Activated naive CD4-positive, alpha-beta T cell treated with anti-CD3 and anti-CD28 coated beads, Interleukin-2, amount 50 U/mL, for 24 hours (primary cell): ENCODE data around the gene RABL6.

Experiments used
- H3K27ac Mint-ChIP-seq: one replicate; pipeline ENCODE4 v1.8.0; 2021; ENCODE audit warnings: mild to moderate bottlenecking, mixed read lengths
- H3K27me3 Mint-ChIP-seq: one replicate; pipeline ENCODE4 v1.8.0; 2021; ENCODE audit warnings: mixed read lengths
- H3K36me3 Mint-ChIP-seq: one replicate; pipeline ENCODE4 v1.8.0; 2021; ENCODE audit warnings: mixed read lengths
- H3K4me1 Mint-ChIP-seq: one replicate; pipeline ENCODE4 v1.8.0; 2021; ENCODE audit warnings: mixed read lengths
- H3K4me3 Mint-ChIP-seq: one replicate; pipeline ENCODE4 v1.8.0; 2021; ENCODE audit warnings: mild to moderate bottlenecking, mixed read lengths
- H3K9me3 Mint-ChIP-seq: one replicate; pipeline ENCODE4 v1.8.0; 2021; ENCODE audit warnings: mixed read lengths

Gene RABL6

GRCh38 chr9:136821826-136822544 is 14.2 kb downstream of the RABL6 start:
- no peaks in the 10 kb centered on the region for H3K9me3 Mint-ChIP-seq
- H3K27ac Mint-ChIP-seq = no peak overlapping the region
- H3K4me3 Mint-ChIP-seq = no peak overlapping the region
- H3K4me1 Mint-ChIP-seq = peaks cover 14% of the 10 kb centered on the region
- H3K27me3 Mint-ChIP-seq = no peaks in the 10 kb centered on the region
- H3K36me3 Mint-ChIP-seq = peaks cover under 1% of the 10 kb centered on the region

GRCh38 chr9:136823136-136824046 is 15.6 kb downstream of the RABL6 start:
- Mint-ChIP-seq H3K4me1 (peaks cover 12% of the 10 kb centered on the region), H3K4me3 (no peak overlapping the region), H3K9me3 (no peaks in the 10 kb centered on the region), H3K27ac (no peak overlapping the region), H3K36me3 (no peaks in the 10 kb centered on the region), H3K27me3 (no peaks in the 10 kb centered on the region)

GRCh38 chr9:136824496-136825225 is 16.9 kb downstream of the RABL6 start:
- H3K4me3 Mint-ChIP-seq = no peak overlapping the region

GRCh38 chr9:136825295-136826187 is 17.8 kb downstream of the RABL6 start:
- Mint-ChIP-seq H3K27me3 (no peaks in the 10 kb centered on the region), H3K9me3 (no peaks in the 10 kb centered on the region), H3K27ac (no peak overlapping the region), H3K4me1 (peaks cover 6% of the 10 kb centered on the region), H3K4me3 (no peak overlapping the region), H3K36me3 (no peaks in the 10 kb centered on the region)

More at GRCh38 chr9:136824496-136825225, 16.9 kb downstream of the RABL6 start:
- no peak overlapping the region for H3K27ac Mint-ChIP-seq
- peaks cover 8% of the 10 kb centered on the region for H3K4me1 Mint-ChIP-seq
- H3K36me3 Mint-ChIP-seq = no peaks in the 10 kb centered on the region
- no peaks in the 10 kb centered on the region for H3K27me3 Mint-ChIP-seq
- H3K9me3 Mint-ChIP-seq = no peaks in the 10 kb centered on the region

GRCh38 chr9:136826188-136826541 is 18.4 kb downstream of the RABL6 start:
- no peaks in the 10 kb centered on the region for H3K9me3 Mint-ChIP-seq
- H3K27ac Mint-ChIP-seq = no peak overlapping the region
- peaks cover under 1% of the 10 kb centered on the region for H3K4me1 Mint-ChIP-seq
- no peak overlapping the region for H3K4me3 Mint-ChIP-seq
- no peaks in the 10 kb centered on the region for H3K27me3 Mint-ChIP-seq
- H3K36me3 Mint-ChIP-seq = no peaks in the 10 kb centered on the region

- H3K36me3 Mint-ChIP-seq = no peaks in the 10 kb centered on the region
- H3K27me3 Mint-ChIP-seq = no peaks in the 10 kb centered on the region
- H3K4me1 Mint-ChIP-seq = no peaks in the 10 kb centered on the region
- no peaks in the 10 kb centered on the region for H3K9me3 Mint-ChIP-seq
- no peak overlapping the region for H3K27ac Mint-ChIP-seq
- H3K4me3 Mint-ChIP-seq = no peak overlapping the region
These were observed 19.2 kb downstream of the RABL6 start for GRCh38 chr9:136826703-136827582.

- H3K27me3 Mint-ChIP-seq = no peaks in the 10 kb centered on the region
- H3K36me3 Mint-ChIP-seq = no peaks in the 10 kb centered on the region
- H3K4me1 Mint-ChIP-seq = no peaks in the 10 kb centered on the region
- H3K27ac Mint-ChIP-seq = no peak overlapping the region
- no peaks in the 10 kb centered on the region for H3K9me3 Mint-ChIP-seq
- no peak overlapping the region for H3K4me3 Mint-ChIP-seq
These were observed 20.2 kb downstream of the RABL6 start for GRCh38 chr9:136827794-136828473.

- Mint-ChIP-seq H3K9me3 (no peaks in the 10 kb centered on the region), H3K27me3 (no peaks in the 10 kb centered on the region), H3K4me1 (no peaks in the 10 kb centered on the region), H3K36me3 (no peaks in the 10 kb centered on the region), H3K27ac (no peak overlapping the region), H3K4me3 (no peak overlapping the region)
These were observed 20.9 kb downstream of the RABL6 start for GRCh38 chr9:136828474-136829140.

- Mint-ChIP-seq H3K36me3 (peaks cover 2% of the 10 kb centered on the region), H3K4me3 (no peak overlapping the region), H3K27me3 (no peaks in the 10 kb centered on the region), H3K4me1 (no peaks in the 10 kb centered on the region), H3K9me3 (no peaks in the 10 kb centered on the region), H3K27ac (no peak overlapping the region)
These were observed 21.7 kb downstream of the RABL6 start for GRCh38 chr9:136829412-136829811.

- no peaks in the 10 kb centered on the region for H3K4me1 Mint-ChIP-seq
- no peak overlapping the region for H3K27ac Mint-ChIP-seq
- no peak overlapping the region for H3K4me3 Mint-ChIP-seq
- H3K9me3 Mint-ChIP-seq = no peaks in the 10 kb centered on the region
- no peaks in the 10 kb centered on the region for H3K27me3 Mint-ChIP-seq
- H3K36me3 Mint-ChIP-seq = peaks cover 2% of the 10 kb centered on the region
These were observed 22.5 kb downstream of the RABL6 start for GRCh38 chr9:136829981-136830885.

GRCh38 chr9:136831002-136831719 is 23.4 kb downstream of the RABL6 start:
- Mint-ChIP-seq H3K9me3 (no peaks in the 10 kb centered on the region), H3K36me3 (peaks cover 2% of the 10 kb centered on the region), H3K4me1 (no peaks in the 10 kb centered on the region), H3K27me3 (no peaks in the 10 kb centered on the region), H3K27ac (no peak overlapping the region), H3K4me3 (no peak overlapping the region)

GRCh38 chr9:136831720-136832104 is 24.0 kb downstream of the RABL6 start:
- no peak overlapping the region for H3K4me3 Mint-ChIP-seq
- H3K27ac Mint-ChIP-seq = no peak overlapping the region
- H3K27me3 Mint-ChIP-seq = no peaks in the 10 kb centered on the region
- no peaks in the 10 kb centered on the region for H3K4me1 Mint-ChIP-seq
- H3K9me3 Mint-ChIP-seq = no peaks in the 10 kb centered on the region
- H3K36me3 Mint-ChIP-seq = peaks cover 2% of the 10 kb centered on the region
